ENCODE results near the gene FXYD3. TPM values are rescaled to one million over a fixed set of nuclear protein-coding genes. Genes with fewer than 3 reads are reported as not detected.
A peak's percentile ranks its signal among the peaks of the same experiment; 100 is the strongest.

FXYD3 gene
- total and polyA plus RNA-seq, 2 of the 13 experiments (the other 11 are each of a cell fraction or from before 2014, with no cell fraction given), result 4.9 TPM; not detected in 1

DNA sequence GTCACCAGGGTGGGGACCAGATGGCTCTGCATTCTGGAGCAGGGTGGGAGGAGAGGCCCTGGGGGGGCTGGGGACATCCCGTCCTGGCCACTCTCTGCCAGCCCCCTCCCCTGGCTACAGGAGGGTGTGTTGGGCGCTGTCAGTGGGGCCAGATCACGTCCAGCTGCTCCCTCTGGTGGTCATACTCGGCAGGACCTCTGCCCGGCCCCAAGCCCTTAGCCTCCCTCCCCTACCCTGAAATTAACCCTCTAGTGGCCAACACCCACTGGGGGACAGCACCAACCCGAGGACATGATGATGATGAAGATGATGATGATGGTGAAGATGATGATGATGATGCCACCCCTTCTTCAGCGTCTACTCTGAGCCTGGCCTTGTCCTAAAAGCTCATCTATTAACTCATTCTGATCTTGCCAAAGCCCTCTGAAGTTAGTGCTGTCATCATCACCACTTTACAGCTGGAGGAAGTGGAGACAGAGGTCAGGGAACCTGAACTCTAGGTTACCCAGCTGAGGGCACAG lies 19.8 kb downstream of the FXYD3 start (continued):
- TF ChIP-seq, protein P1, sequence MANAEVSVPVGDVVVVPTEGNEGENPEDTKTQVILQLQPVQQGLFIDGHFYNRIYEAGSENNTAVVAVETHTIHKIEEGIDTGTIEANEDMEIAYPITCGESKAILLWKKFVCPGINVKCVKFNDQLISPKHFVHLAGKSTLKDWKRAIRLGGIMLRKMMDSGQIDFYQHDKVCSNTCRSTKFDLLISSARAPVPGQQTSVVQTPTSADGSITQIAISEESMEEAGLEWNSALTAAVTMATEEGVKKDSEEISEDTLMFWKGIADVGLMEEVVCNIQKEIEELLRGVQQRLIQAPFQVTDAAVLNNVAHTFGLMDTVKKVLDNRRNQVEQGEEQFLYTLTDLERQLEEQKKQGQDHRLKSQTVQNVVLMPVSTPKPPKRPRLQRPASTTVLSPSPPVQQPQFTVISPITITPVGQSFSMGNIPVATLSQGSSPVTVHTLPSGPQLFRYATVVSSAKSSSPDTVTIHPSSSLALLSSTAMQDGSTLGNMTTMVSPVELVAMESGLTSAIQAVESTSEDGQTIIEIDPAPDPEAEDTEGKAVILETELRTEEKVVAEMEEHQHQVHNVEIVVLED (CRISPR knock-in tag; IDR thresholded peaks at IDR 0.05; ENCODE audit: borderline replicate concordance), result no peak
- TF ChIP-seq, protein P2, sequence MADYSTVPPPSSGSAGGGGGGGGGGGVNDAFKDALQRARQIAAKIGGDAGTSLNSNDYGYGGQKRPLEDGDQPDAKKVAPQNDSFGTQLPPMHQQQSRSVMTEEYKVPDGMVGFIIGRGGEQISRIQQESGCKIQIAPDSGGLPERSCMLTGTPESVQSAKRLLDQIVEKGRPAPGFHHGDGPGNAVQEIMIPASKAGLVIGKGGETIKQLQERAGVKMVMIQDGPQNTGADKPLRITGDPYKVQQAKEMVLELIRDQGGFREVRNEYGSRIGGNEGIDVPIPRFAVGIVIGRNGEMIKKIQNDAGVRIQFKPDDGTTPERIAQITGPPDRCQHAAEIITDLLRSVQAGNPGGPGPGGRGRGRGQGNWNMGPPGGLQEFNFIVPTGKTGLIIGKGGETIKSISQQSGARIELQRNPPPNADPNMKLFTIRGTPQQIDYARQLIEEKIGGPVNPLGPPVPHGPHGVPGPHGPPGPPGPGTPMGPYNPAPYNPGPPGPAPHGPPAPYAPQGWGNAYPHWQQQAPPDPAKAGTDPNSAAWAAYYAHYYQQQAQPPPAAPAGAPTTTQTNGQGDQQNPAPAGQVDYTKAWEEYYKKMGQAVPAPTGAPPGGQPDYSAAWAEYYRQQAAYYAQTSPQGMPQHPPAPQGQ (CRISPR knock-in tag; IDR thresholded peaks at IDR 0.05; ENCODE audit: borderline replicate concordance), result no peak
- no peak for TF ChIP-seq ZNF230 (CRISPR knock-in tag; IDR thresholded peaks at IDR 0.05)
- TF ChIP-seq, protein P3, sequence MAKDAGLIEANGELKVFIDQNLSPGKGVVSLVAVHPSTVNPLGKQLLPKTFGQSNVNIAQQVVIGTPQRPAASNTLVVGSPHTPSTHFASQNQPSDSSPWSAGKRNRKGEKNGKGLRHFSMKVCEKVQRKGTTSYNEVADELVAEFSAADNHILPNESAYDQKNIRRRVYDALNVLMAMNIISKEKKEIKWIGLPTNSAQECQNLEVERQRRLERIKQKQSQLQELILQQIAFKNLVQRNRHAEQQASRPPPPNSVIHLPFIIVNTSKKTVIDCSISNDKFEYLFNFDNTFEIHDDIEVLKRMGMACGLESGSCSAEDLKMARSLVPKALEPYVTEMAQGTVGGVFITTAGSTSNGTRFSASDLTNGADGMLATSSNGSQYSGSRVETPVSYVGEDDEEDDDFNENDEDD (CRISPR knock-in tag; IDR thresholded peaks at IDR 0.05; ENCODE audit: borderline replicate concordance), result no peak
- TF ChIP-seq ZNF572 (CRISPR knock-in tag; IDR thresholded peaks at IDR 0.05), result no peak
- TF ChIP-seq, protein P4, sequence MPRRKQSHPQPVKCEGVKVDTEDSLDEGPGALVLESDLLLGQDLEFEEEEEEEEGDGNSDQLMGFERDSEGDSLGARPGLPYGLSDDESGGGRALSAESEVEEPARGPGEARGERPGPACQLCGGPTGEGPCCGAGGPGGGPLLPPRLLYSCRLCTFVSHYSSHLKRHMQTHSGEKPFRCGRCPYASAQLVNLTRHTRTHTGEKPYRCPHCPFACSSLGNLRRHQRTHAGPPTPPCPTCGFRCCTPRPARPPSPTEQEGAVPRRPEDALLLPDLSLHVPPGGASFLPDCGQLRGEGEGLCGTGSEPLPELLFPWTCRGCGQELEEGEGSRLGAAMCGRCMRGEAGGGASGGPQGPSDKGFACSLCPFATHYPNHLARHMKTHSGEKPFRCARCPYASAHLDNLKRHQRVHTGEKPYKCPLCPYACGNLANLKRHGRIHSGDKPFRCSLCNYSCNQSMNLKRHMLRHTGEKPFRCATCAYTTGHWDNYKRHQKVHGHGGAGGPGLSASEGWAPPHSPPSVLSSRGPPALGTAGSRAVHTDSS (CRISPR knock-in tag; conservative IDR thresholded peaks at IDR 0.05), result no peak
- TF ChIP-seq MEF2D (CRISPR knock-in tag; IDR thresholded peaks at IDR 0.05), result no peak
- no peak for TF ChIP-seq AGO1 (IDR thresholded peaks at IDR 0.05; ENCODE audit: low read depth, low read length, poor library complexity, severe bottlenecking)
- no peak for TF ChIP-seq TCF7 (IDR thresholded peaks at IDR 0.05; ENCODE audit: low read depth)
- no peak for TF ChIP-seq HNRNPH1 (optimal IDR thresholded peaks at IDR 0.05; ENCODE audit: low read depth, low read length)
- TF ChIP-seq ZNF546 (CRISPR knock-in tag; conservative IDR thresholded peaks at IDR 0.05), result no peak
- TF ChIP-seq, protein P5, sequence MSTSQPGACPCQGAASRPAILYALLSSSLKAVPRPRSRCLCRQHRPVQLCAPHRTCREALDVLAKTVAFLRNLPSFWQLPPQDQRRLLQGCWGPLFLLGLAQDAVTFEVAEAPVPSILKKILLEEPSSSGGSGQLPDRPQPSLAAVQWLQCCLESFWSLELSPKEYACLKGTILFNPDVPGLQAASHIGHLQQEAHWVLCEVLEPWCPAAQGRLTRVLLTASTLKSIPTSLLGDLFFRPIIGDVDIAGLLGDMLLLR (CRISPR knock-in tag; IDR thresholded peaks at IDR 0.05), result no peak
- TF ChIP-seq, protein P6, sequence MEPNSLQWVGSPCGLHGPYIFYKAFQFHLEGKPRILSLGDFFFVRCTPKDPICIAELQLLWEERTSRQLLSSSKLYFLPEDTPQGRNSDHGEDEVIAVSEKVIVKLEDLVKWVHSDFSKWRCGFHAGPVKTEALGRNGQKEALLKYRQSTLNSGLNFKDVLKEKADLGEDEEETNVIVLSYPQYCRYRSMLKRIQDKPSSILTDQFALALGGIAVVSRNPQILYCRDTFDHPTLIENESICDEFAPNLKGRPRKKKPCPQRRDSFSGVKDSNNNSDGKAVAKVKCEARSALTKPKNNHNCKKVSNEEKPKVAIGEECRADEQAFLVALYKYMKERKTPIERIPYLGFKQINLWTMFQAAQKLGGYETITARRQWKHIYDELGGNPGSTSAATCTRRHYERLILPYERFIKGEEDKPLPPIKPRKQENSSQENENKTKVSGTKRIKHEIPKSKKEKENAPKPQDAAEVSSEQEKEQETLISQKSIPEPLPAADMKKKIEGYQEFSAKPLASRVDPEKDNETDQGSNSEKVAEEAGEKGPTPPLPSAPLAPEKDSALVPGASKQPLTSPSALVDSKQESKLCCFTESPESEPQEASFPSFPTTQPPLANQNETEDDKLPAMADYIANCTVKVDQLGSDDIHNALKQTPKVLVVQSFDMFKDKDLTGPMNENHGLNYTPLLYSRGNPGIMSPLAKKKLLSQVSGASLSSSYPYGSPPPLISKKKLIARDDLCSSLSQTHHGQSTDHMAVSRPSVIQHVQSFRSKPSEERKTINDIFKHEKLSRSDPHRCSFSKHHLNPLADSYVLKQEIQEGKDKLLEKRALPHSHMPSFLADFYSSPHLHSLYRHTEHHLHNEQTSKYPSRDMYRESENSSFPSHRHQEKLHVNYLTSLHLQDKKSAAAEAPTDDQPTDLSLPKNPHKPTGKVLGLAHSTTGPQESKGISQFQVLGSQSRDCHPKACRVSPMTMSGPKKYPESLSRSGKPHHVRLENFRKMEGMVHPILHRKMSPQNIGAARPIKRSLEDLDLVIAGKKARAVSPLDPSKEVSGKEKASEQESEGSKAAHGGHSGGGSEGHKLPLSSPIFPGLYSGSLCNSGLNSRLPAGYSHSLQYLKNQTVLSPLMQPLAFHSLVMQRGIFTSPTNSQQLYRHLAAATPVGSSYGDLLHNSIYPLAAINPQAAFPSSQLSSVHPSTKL (CRISPR knock-in tag; IDR thresholded peaks at IDR 0.05), result peak; percentile 56
- TF ChIP-seq ZNF205 (CRISPR knock-in tag; IDR thresholded peaks at IDR 0.05), result no peak
- no peak for TF ChIP-seq ELF1 (CRISPR knock-in tag; IDR thresholded peaks at IDR 0.05)
- no peak for TF ChIP-seq PRPF4 (IDR thresholded peaks at IDR 0.05; ENCODE audit: low read depth, low read length, poor library complexity, severe bottlenecking)
- TF ChIP-seq ZNF563 (CRISPR knock-in tag; IDR thresholded peaks at IDR 0.05), result no peak
- no peak for TF ChIP-seq MTF2 (CRISPR knock-in tag; IDR thresholded peaks at IDR 0.05; ENCODE audit: borderline replicate concordance)
- TF ChIP-seq HDAC6 (IDR thresholded peaks at IDR 0.05; ENCODE audit: low read depth, low read length), result no peak
